Neural cell (in vitro differentiated cells): ENCODE data around the gene DRICH1.

Experiments
- CTCF ChIP-seq: fragments of 450-650 bp; IDR thresholded peaks from 2 replicates; pipeline ENCODE4 v1.5.1; 2014; ENCODE audit warnings: antibody characterized with exemption, mild to moderate bottlenecking, moderate library complexity; ENCODE audit not compliant: poor library complexity, severe bottlenecking
- EP300 ChIP-seq: fragments of 450-650 bp; conservative IDR thresholded peaks from 2 replicates; pipeline ENCODE4 v1.6.1; 2014; ENCODE audit warnings: antibody characterized with exemption, mild to moderate bottlenecking, moderate library complexity; ENCODE audit not compliant: poor library complexity, severe bottlenecking
- EZH2 ChIP-seq: fragments of 200-600, 300-800 bp; shearing (Covaris generic), sonication (generic); IDR thresholded peaks from 2 replicates; pipeline ENCODE4 v1.6.1; 2014; ENCODE audit warnings: antibody characterized with exemption, low read length, borderline replicate concordance, mild to moderate bottlenecking; ENCODE audit not compliant: insufficient read depth, poor library complexity, severe bottlenecking
- MXI1 ChIP-seq: fragments of 450-650 bp; conservative IDR thresholded peaks from 2 replicates; pipeline ENCODE4 v1.6.1; 2014; ENCODE audit warnings: antibody characterized with exemption, mild to moderate bottlenecking; ENCODE audit not compliant: poor library complexity, severe bottlenecking
- POLR2AphosphoS5 ChIP-seq: IDR thresholded peaks from 2 replicates; pipeline ENCODE4 v1.6.1; 2012
- RAD21 ChIP-seq: fragments of 450-650 bp; conservative IDR thresholded peaks from 2 replicates; pipeline ENCODE4 v1.6.1; 2014; ENCODE audit warnings: antibody characterized with exemption, mild to moderate bottlenecking, moderate library complexity
- REST ChIP-seq: IDR thresholded peaks from 2 replicates; pipeline ENCODE4 v1.6.1; 2012; ENCODE audit warnings: borderline replicate concordance
- SMC3 ChIP-seq: fragments of 450-650 bp; conservative IDR thresholded peaks from 2 replicates; pipeline ENCODE4 v1.6.1; 2014; ENCODE audit warnings: antibody characterized with exemption, mild to moderate bottlenecking, moderate library complexity; ENCODE audit not compliant: poor library complexity
- TAF1 ChIP-seq: IDR thresholded peaks from 2 replicates; pipeline ENCODE4 v1.6.1; 2012; ENCODE audit warnings: low read depth

- TF ChIP-seq CTCF (no peak), REST (no peak), POLR2AphosphoS5 (no peak), EZH2 (no peak), MXI1 (no peak), SMC3 (no peak), EP300 (no peak), RAD21 (no peak), TAF1 (no peak)
Measured at GRCh38 chr22:23673826-23674690, 41.9 kb upstream of the DRICH1 start.
